IPS-NIHi11 (cell line): ENCODE results near the gene LY6G6D.

Experiments
- DNase-seq: peaks from one replicate; pipeline ENCODE4 v3.0.0; 2012; ENCODE audit warnings: mixed read lengths, low spot score

The LY6G6D gene

GRCh38 chr6:31715022-31715958 is at the start of gene LY6G6D:
LY6G6D (plus strand) TSS chr6:31715348; CDS start chr6:31715356, 8 bp downstream.
- DNase-seq = no peak

DNA sequence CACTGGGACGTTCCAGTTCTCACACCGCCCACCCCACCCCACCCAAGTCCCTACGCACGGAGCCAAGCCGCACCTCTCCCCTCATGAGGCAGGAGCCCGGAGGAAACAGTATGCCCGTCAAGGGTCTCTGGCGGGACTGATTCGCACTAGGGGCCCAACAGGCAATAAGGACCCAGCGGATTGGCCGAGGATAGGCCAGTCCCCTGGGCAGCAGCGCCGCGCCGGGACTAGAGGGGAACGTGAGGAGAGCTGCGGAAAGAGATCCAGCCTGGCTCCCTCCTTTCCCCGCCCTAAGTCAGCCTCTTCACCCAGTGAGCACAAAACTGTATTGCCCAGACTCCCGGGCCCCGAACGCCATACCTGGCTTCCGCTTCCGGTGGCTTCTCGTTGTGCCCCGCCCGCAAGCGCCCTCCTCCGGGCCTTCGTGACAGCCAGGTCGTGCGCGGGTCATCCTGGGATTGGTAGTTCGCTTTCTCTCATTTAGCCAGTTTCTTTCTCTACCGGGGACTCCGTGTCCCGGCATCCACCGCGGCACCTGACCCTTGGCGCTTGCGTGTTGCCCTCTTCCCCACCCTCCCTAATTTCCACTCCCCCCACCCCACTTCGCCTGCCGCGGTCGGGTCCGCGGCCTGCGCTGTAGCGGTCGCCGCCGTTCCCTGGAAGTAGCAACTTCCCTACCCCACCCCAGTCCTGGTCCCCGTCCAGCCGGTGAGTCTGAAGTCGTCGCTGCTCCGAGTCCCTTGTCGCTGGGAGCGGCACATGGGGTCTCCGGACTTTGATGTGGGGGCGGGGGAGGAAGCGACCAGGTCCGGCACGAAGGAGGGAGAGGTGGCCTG is 49.4 kb upstream of the LY6G6D start, which contains the start of gene CSNK2B:
Gene CSNK2B (plus strand): TSS at position 580 of the 836 bp plus-strand sequence. CDS start 752 bp downstream, outside the sequence.
- DNase-seq = peak; percentile 96

DNA sequence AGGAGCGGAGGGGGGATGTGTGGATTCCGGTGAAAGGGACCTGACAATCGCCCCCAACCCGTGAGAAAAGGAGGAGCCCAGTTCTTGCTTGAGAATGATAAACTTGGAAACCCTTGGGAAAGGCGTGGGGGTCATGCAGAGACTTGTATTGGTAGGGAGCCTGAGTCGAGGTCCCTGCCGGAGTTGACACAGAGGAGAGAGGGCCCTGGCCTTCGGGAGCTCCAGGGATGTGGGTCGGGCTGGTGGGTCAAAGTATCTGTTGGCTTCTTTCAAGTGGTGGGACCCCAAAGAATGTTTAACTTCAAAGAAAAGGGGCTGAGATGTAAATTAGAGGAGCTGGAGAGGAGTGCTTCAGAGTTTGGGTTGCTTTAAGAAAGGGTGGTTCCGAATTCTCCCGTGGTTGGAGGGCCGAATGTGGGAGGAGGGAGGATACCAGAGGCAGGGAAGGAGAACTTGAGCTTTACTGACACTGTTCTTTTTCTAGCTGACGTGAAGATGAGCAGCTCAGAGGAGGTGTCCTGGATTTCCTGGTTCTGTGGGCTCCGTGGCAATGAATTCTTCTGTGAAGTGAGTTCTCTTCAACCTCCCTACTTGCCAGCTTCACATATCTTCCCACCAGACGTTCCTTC is 48.7 kb upstream of the LY6G6D start:
- no peak for DNase-seq

DNA sequence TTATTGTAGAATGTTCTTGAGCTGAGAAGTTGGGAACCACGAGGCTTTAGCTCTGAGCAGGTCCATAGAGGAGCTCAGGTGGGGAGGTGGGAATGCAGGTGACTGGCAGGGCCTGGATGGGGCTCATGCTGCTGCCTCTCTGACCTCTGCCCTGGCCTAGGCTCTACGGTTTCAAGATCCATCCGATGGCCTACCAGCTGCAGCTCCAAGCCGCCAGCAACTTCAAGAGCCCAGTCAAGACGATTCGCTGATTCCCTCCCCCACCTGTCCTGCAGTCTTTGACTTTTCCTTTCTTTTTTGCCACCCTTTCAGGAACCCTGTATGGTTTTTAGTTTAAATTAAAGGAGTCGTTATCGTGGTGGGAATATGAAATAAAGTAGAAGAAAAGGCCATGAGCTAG is 45.5 kb upstream of the LY6G6D start, which contains the start of gene LY6G5B:
Gene LY6G5B (plus strand): TSS at position 301 of the 400 bp plus-strand sequence. CDS start 975 bp downstream, outside the sequence.
- no peak for DNase-seq

- no peak for DNase-seq
Measured at GRCh38 chr6:31676322-31676903, 38.7 kb upstream of the LY6G6D start.

- no peak for DNase-seq
Measured at GRCh38 chr6:31676904-31677303, 38.2 kb upstream of the LY6G6D start.

DNA sequence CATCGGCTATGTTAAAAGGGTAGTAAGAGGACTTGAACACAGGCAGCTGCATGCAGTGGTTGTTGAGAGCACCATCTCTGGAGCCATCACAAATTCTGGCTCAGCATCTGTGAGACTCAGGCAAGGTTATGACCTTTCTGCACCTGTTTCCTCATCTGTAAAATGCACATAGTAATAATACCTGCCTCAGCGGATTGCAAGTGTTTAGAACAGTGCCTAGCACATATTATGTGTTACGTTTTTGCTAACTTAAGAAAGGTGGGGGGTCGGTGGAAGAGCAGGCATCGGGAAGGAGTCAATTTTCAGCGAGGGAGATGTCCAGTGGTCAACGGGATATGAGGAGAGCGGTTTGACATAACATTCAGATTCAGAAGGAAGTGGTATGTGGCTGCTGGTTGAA is 37.2 kb upstream of the LY6G6D start:
- no peak for DNase-seq

- DNase-seq = peak; percentile 76
Measured at GRCh38 chr6:31680226-31681134, 34.7 kb upstream of the LY6G6D start, which contains the start of gene LY6G5C. LY6G5C (minus strand) TSS chr6:31681067; CDS start chr6:31680373, 694 bp downstream.

DNA sequence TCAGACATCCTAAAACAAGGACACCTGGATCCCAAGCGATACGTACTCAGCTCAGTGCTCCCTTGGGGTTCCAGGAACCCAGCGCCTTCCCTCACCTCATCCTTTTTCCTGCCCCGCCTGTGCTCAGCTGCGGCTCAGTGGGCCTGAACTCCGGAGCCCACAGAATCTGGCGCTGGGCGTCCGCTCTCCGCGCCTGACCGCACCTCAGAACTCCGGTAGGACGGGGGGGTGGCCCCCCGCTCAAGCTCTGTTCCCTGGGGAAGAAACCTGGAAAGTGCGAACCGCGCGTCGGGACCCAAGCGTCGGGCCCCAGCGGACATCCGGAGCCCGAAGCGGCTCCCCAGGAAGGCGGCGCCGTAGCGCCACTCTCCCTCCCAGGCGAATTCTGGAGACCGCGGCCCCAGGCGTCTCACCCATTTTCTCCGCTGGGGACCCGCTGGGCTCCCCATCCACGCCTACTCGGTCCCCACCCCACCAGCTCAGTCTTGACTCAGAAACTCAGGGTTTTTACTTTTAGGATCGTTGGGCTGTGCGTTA is 33.9 kb upstream of the LY6G6D start:
- DNase-seq = peak; percentile 67

GRCh38 chr6:31683591-31683990 is 31.6 kb upstream of the LY6G6D start:
- no peak for DNase-seq

DNA sequence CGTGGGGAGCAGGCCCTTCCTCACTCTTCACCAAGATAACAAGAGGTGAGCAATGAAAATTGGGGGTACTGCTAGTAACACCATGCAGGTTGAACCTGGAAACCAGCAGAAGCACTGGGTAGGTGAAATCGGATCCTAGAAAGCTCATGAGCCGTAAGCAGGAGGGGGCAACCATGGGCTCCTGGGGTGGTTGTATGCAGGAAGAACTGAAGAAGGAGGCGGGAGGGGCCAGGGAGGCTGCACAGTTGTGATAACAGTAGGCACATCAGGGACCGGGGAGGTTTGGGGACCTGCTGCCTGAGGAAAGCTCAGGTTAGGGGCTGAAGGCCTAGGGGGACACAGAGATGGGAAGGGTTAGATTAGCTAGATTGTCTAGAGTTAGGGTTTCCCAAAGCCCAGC is 28.7 kb upstream of the LY6G6D start:
- DNase-seq = no peak

DNA sequence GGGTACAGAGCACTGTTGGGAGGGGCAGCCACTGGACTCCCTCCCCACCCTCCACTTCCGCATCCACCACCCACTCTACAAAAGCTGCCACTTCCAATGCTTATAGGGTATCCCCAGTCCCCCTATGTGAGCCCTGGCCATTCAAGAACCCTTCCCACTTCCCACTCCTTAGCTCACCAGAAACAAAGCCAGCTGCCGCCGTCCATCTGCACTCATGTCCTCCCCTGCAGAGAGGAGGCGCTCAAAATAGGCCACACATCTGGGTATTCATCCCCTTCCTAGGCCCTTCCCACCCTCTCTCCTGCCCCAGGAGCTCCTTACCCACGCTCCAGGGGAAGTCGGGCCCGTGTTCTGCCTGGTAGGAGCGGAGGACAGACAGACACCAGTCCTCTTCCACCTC is 27.8 kb upstream of the LY6G6D start:
- no peak for DNase-seq

- DNase-seq = no peak
Measured at GRCh38 chr6:31687860-31688693, 27.1 kb upstream of the LY6G6D start.

- DNase-seq = peak; percentile 61
Measured at GRCh38 chr6:31689249-31690110, 25.7 kb upstream of the LY6G6D start.

DNA sequence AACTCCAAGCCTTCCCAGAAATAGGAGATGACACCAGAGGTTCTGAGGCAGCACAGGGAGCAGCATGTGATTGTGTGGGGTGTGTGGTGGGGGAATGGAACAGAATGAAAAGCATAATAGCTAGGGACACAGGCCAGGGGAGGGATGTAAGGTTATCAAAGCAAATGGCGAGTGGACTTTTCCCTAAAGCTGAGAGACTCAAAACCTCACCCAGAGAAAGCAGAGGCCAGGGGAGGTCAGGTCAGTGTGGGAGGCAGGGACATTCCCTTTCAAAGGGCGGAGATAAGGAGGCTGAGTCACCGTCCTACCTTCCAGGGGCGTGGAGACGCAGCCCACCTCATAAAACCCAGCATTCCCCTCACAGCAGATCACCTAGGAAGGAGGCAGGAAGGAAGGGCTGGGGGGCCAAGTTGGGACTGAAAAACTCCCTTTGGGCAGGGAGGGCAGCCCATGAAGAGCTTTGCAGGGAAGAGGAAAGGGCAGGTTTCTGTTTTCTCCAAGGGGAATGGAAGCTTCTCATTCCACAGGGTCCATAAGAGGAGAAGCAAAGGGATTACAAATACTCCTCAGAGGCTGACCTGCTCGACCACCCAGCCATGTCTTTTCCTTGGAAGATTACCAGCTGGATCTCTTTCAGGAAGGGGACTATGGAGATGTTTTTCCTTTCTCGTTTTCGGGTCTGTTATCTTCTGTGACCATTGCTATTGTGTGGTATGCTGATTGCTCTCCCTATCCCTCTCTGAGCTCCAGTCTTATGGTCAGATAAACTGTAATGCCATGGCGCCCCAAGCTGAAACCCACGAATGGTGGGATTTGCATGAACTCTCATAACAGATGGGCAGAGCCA is 24.7 kb upstream of the LY6G6D start:
- DNase-seq = no peak

GRCh38 chr6:31691078-31691463 is 24.1 kb upstream of the LY6G6D start:
- DNase-seq = no peak

GRCh38 chr6:31691564-31692108 is 23.5 kb upstream of the LY6G6D start:
- no peak for DNase-seq
